Activated CD4-positive, alpha-beta T cell treated with anti-CD3 and anti-CD28 coated beads for 24 hours (primary cell): Measurements from ENCODE around the gene MPST.

Experiments used
- DNase-seq, 2 donors: peaks; one replicate each; pipeline ENCODE4 v3.0.0-alpha.2; 2020; ENCODE audit warnings: low read depth in 2 of 2

Gene MPST

GRCh38 chr22:37022483-37023337, 3.2 kb downstream of the MPST start:
- no peak for DNase-seq

DNA sequence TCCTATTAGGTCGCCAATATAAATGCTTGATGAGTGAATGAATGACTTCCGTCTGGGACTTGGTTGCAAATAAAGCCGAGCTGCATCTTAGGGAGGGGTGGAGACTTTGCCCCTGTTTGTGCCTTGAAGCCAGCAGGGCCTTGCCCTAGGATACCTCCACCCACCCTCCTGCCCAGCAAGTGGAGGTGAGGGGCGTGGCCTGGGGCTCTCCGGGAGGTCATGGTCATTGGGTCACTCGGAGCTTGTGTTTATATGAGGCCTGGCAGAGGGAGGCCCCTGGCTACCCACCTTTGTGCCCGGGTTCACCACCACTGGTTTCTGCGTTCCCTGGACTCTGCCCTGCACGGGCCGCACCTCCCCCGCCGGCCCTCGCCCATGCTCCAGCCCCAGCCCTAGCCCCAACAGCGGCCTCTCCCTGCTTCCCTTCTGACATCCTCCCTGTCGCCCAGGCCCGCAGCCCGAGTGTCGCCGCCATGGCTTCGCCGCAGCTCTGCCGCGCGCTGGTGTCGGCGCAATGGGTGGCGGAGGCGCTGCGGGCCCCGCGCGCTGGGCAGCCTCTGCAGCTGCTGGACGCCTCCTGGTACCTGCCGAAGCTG, 4.3 kb downstream of the MPST start:
- DNase-seq, result no peak

DNA sequence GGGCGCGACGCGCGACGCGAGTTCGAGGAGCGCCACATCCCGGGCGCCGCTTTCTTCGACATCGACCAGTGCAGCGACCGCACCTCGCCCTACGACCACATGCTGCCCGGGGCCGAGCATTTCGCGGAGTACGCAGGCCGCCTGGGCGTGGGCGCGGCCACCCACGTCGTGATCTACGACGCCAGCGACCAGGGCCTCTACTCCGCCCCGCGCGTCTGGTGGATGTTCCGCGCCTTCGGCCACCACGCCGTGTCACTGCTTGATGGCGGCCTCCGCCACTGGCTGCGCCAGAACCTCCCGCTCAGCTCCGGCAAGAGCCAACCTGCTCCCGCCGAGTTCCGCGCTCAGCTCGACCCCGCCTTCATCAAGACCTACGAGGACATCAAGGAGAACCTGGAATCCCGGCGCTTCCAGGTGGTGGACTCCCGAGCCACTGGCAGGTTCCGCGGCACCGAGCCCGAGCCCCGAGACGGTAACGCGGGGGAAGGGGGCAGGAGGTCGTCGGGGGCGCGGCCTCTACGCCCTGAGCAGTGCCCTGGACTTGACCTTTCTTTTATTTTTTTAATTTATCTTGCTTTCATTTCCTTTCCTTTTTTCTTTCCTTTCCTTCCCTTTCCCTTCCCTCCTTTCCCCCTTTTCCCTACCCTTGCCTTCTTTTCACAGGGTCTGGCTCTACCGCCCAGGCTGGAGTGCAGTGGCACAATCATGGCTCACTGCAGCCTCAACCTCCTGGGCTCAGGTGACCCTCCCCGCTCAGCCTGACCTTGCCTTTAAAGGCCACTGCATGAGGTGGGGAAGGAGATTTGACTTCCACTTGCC, 5.0 kb downstream of the MPST start:
- no peak for DNase-seq

DNA sequence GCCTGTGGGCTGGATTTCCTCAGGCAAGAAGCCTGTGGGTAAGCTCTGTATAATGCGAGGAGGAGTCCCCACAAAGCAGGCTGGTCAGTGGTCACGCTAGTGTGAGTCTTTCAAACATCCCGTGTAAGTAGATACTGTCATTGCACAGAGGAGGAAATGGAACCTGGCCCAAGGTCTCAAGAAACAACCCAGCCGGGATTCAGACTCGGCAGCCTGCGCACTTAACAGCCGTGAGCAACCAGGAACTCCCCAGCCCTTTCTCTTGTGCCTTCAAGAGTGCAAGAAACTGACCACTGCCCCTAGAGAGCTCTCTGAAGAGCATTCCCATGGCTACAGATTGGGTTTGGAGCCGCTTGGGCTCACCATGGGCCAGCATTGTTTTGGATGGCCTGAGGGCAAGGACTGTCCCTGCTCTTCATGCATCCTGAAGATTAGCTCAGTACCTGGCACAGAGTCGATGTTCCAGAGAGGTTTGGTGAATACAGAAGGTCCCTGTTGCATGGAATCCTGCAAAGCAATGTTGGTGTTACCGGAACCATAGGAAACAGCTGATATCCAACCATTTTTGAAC, 6.0 kb downstream of the MPST start:
- DNase-seq, result no peak

- no peak for DNase-seq
Observed at GRCh38 chr22:37026325-37026724, 6.8 kb downstream of the MPST start.

- no peak for DNase-seq
Observed at GRCh38 chr22:37027556-37027955, 8.0 kb downstream of the MPST start.

DNA sequence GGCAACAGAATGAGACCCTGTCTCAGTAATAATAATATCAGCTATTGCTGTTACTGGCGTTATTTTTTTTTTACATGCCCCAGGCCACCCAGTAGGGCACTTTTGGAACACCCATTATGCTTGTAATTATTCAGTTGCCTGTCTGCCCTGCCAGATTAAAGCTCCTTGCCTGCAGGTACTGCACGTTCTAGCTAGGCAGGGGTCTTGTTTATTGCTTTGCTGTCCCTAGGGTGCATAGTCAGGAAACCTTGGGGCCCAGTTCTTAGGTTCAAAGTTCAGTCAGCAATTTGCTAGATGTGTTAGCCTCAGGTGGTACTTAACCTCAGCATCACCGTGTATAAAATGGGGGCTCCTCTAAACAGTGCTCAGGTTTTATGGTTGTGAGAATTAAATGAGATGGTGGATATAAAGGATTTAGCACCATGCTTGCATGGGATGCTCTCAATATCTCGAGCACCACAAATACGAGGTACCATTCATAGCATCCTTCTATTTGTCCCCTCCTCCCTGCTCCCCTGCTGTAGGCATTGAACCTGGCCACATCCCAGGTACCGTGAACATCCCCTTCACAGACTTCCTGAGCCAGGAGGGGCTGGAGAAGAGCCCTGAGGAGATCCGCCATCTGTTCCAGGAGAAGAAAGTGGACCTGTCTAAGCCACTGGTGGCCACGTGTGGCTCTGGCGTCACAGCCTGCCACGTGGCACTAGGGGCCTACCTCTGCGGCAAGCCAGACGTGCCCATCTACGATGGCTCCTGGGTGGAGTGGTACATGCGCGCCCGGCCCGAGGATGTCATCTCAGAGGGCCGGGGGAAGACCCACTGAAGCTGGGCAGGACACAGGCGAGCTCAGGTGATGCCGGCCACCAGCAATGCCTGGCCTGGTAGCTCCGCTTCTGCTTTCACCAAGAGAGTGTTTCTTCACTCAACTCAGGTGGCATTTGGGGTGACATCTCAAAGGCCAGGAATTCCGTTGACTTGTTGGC, 9.4 kb downstream of the MPST start:
- no peak for DNase-seq

DNA sequence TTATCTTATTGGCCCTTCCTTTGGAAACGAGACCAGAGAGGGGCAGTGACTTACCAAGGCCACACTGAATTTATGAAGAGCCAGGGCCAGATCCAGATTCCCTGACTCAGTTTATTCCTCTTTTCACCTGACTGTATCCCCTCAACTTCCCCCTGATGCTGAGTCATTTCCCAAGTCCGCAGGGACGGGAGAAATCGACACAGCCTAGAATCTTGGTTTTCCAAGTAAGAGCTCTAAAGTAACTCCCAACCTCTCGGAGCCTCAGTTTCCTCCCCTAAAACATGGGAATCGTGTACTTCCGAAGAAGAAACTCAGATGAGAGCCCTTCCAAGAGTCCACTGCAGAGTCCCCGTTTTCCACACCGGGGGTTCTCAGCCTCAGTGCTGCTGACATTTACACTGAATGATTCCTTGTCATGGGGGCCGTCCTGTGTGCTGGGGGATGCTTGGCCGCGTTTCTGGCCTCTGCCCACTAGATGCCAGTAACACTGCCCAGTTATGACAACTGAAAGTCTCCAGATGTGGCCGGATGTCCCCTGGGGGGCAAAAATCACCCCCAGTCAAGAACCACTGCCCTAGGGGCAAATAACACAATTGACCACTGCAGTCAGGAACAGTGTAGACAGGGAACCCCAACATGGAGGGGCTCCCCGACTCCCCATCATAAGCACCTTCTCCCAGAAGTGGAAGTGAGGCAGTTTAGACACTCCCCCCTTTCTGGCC, 11.2 kb downstream of the MPST start:
- no peak for DNase-seq

GRCh38 chr22:37032134-37032534, 12.6 kb downstream of the MPST start:
- no peak for DNase-seq

GRCh38 chr22:37032535-37033460, 13.3 kb downstream of the MPST start:
- DNase-seq, result no peak

- DNase-seq, result no peak
Observed at GRCh38 chr22:37033605-37034430, 14.3 kb downstream of the MPST start.

- no peak for DNase-seq
Observed at GRCh38 chr22:37036655-37037377, 17.3 kb downstream of the MPST start.

GRCh38 chr22:37037669-37038068, 18.1 kb downstream of the MPST start:
- DNase-seq, result no peak

GRCh38 chr22:37039466-37039865, 19.9 kb downstream of the MPST start:
- DNase-seq, result no peak

DNA sequence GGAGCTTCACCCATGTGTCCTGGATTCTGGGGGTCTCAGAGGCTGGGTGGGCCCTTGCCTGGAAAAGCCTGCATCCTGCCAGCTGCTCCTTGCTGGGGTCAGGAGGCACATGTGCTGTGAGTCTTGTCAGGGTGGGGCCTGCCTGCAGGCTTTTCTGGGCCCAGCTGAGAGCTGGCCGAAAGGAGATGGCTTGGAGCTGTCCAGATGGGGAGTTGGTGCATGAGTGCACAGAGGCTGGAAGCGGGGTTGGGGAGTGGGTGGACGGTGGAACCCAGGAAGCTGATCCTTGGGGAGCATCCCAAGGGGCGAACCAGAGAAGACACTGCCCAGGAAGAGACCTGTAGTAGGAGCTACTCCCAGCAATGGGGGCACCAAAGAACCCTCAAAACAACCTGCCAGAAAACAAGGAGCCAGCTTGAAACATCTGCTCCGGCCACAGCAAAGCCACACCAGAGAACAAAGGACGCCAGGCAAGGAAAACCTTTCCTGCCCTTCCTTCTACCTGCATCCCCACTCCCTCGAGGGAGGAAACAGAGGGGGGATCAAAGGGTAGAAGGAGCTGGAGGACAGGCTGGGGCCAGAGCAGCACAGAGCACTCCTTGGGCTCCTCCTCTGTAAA, 23.8 kb downstream of the MPST start:
- DNase-seq, result no peak

GRCh38 chr22:37043828-37044538, 24.4 kb downstream of the MPST start:
- DNase-seq, result peak; percentile 26 to 35
